GM19099 (cell line): Measurements from ENCODE around the gene FLYWCH1.
A peak's percentile ranks its signal among the peaks of the same experiment; 100 is the strongest.

Experiments used
- POLR2A ChIP-seq: IDR thresholded peaks from 3 replicates; pipeline ENCODE4 v1.6.1; 2011; ENCODE audit warnings: low read depth; ENCODE audit not compliant: insufficient read length; ENCODE audit errors: extremely low read depth

Gene FLYWCH1

GRCh38 chr16:2954656-2955381, 43.1 kb downstream of the FLYWCH1 start:
- TF ChIP-seq POLR2A: no peak

GRCh38 chr16:2955438-2955778, 43.7 kb downstream of the FLYWCH1 start:
- no peak for TF ChIP-seq POLR2A

DNA sequence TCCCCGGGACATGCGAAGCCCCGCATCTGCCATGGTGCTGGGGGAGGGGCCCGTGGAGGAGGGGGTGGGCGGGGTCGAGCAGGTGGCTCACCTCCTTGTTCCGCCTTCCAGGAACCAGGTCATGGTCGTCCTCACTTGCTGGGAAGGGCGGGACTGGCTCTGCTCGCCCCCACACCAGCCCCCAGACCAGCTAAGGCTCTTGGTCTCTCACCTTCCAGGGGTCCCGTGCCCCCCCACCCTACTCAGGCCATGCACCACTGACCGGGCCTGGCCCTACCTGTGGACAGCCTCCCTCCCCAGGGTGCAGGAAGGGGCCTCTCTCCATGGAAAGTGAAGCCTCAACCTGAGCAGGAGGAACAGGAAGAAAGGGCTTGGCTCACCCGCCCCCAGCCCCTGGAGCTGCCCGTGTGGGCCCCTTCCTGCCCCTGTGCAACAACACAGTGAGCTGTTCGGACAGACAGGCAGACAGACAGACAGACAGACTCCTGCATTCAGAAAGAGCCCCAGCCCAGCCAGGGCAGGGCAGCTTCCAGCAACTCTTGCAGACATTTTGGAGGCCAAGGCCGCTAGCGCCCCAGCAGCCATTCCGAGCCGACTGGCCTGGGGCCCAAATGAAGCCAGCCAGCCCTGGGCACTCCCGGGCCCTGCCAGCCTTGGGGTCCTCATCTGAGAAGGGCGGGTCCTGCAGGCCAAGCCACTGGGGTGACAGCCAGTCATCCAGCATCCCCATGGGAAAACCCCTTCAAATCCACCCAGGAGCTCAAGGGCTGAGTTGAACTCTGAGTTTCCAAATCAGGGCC, 44.2 kb downstream of the FLYWCH1 start:
- no peak for TF ChIP-seq POLR2A

DNA sequence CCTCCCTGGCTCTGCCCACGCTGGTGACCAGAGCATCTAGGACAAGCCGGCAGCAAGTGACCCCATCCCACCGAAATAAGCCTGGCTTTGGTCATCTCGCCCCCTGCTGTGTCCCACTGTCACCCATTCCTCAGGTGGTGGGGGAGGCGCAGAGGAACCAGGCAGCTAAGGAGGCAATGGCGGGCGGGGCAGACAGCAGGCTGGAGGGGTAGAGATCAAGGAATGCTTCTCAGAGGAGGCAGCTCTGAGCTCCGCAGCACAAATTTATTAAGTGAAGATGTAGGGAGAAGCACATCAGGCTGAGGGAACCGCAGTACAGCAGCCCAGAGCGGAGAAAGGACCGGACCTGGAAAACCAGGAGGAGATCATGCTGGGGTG, 44.8 kb downstream of the FLYWCH1 start:
- TF ChIP-seq POLR2A: no peak

DNA sequence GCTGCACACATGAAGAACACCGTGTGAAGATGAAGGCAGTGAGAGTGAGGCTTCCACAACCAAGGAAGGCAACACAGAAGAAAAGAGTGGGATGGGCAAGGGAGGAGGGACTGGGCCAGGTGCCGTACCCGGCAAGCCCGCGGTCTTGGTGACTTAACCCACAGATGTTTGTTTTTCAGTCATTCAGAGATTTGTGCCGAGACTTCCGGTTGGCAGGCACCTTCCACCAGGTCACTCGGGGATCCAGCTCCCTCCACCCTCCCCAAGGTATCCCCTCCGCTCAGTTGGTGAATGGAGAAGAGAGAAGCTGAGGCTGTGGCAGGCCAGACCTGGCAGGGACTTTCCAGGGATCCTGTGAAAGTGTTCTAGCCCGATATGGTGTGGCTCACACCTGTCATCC, 47.5 kb downstream of the FLYWCH1 start:
- no peak for TF ChIP-seq POLR2A

DNA sequence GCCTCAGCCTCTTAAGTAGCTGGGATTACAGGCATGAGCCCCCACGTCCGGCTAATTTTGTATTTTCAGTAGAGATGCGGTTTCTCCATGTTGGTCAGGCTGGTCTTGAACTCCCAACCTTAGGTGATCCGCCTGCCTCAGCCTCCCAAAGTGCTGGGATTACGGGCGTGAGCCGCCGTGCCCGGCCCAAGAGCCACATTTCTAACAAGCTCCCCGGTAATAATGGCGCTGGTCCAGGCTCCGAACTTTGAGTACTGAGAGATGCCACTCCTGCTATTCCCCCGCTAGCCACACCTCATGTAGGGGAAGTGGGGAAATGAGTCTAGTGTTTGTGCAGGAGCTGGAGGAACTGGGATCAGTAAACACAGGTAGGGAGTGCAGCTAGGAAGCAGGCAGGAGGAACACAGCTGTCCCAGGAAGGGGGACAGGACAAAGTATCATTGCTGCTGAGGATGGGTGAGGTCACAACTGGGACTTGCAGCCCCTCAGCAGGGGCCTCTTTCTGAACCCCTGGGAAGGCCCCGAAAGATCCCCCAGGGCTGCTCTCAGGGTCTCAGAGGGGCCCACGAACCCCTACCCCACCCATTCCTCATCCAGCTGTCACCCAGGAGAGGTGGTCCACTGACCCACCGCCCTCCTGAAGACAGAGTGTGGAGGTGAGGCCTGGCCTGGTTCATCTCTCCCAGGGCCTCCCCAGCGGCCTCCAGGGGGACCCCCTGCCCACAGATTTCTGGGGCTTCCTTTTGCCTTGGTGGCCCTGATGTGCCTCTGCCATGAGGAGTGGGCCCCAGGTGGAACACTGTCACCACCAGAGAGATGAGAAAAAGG, 48.7 kb downstream of the FLYWCH1 start:
- no peak for TF ChIP-seq POLR2A

GRCh38 chr16:2962334-2963073, 50.8 kb downstream of the FLYWCH1 start:
- TF ChIP-seq POLR2A: no peak

DNA sequence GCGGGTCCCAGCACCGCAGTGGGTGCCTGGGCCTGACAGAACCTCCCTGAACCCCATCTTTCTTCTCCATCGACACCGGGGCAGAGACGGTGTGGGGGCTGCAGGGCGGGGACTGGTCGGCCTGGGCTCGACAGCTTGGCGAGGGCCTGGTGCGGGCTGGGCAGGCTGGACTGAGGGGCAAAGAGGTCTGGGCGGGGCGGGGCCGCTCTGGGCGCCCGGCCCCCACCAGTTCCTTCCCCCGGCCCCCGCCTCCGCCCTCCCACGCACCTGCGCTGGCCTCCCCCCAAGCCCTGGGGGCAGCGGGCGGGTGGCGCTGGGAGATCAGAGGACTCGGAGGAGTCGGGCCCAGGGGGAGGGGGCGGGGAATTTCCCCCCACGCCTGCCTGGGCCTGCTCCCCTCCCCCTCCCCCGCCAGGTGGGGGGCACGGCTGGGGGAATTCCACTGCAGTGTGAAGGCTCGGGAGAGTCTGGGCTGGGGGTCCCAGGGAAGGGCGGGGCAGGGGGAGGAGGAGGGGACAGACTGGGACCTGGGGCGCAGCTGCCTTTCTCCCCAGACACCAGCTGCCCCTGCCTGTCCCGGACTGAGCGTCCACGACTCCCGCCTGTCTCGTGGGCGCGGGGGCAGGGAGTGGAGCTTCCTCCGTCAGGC, 51.5 kb downstream of the FLYWCH1 start:
- TF ChIP-seq POLR2A: no peak

- TF ChIP-seq POLR2A: peak; percentile 47
Measured at GRCh38 chr16:2963723-2964474, 52.2 kb downstream of the FLYWCH1 start, which contains the start of gene KREMEN2. Gene KREMEN2 (plus strand): TSS chr16:2964275. CDS start chr16:2964521, 246 bp downstream.

- peak; percentile 26 for TF ChIP-seq POLR2A
Measured at GRCh38 chr16:2964475-2965336, 53.0 kb downstream of the FLYWCH1 start.

DNA sequence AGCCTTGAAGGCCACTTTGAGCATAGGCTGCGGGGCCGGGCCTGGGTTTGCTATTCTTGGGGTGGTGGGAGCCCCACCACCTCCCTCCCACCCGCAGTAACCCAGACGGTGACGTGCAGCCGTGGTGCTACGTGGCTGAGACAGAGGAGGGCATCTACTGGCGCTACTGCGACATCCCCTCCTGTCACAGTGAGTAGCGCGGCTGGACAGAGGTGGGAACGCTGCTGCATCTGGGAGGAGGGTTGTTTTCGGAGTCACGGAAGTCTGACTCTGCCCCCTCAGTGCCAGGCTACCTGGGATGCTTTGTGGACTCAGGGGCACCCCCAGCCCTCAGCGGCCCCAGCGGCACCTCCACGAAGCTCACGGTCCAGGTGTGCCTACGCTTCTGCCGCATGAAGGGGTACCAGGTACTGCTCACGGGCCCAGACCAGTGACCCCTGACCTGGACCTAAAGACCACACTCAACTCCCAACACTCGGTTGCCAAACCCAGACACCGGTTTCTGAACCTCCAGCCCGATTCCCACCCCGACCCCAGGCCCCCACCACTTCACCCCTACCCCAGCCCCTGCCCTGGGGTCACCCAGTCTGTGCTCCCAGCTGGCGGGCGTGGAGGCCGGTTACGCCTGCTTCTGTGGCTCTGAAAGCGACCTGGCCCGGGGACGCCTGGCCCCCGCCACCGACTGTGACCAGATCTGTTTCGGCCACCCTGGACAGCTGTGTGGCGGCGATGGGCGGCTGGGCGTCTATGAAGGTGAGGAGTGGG, 54.5 kb downstream of the FLYWCH1 start:
- no peak for TF ChIP-seq POLR2A

GRCh38 chr16:2966808-2967191, 55.1 kb downstream of the FLYWCH1 start:
- no peak for TF ChIP-seq POLR2A

GRCh38 chr16:2967211-2967631, 55.5 kb downstream of the FLYWCH1 start:
- TF ChIP-seq POLR2A: no peak
